PC-3 (cell line): ENCODE data around the gene B3GAT1. TPM values are rescaled to one million over a fixed set of nuclear protein-coding genes. Genes with fewer than 3 reads are reported as not detected.

Source experiments
- ATAC-seq: fragments of 200-7000 bp; cut with Tn5 transposase; 2 replicates; pipeline ENCODE4 v1.9.1; 2020; ENCODE audit warnings: mild to moderate bottlenecking, moderate library complexity
- BruUV-seq: library from RNA; stranded (reverse); fragments of 400-500 nt; replicated peaks from 2 replicates; lab custom pipeline; 2021; lab: Mats Ljungman, UMichigan
- CTCF ChIA-PET: fragments of 300-600 bp; sonication (Branson Sonifier 250); formaldehyde crosslinking; loops from one replicate; lab custom pipeline; 2022; ENCODE audit warnings: antibody characterized with exemption; lab: Charles Lee
- POLR2A ChIA-PET: fragments of 300-600 bp; sonication (Branson Sonifier 250); formaldehyde crosslinking; loops from one replicate; lab custom pipeline; 2022; ENCODE audit warnings: antibody characterized with exemption; ENCODE audit not compliant: unreplicated experiment; lab: Charles Lee
- DNase-seq: peaks from one replicate; pipeline ENCODE4 v3.0.0-alpha.2; 2015
- H2AFZ ChIP-seq: fragments of 300-600 bp; sonication (generic); 2 replicates; pipeline ENCODE4 v1.6.0; 2016; ENCODE audit warnings: antibody characterized with exemption, low read length
- H3F3A ChIP-seq: fragments of 300-600 bp; sonication (generic); one replicate; pipeline ENCODE4 v1.6.0; 2017; ENCODE audit warnings: antibody characterized with exemption, low read length, control low read depth, mild to moderate bottlenecking; ENCODE audit not compliant: unreplicated experiment
- H3K27ac ChIP-seq: fragments of 300-600 bp; sonication (generic); 2 replicates; pipeline ENCODE4 v1.5.1; 2016; ENCODE audit warnings: mild to moderate bottlenecking, low read length
- H3K27me3 ChIP-seq: fragments of 300-600 bp; sonication (generic); 2 replicates; pipeline ENCODE4 v1.6.1; 2016; ENCODE audit warnings: low read length, mixed read lengths
- H3K36me3 ChIP-seq: fragments of 300-600 bp; sonication (generic); 2 replicates; pipeline ENCODE4 v1.6.1; 2016; ENCODE audit warnings: low read depth, mixed run types, low read length, mixed read lengths
- H3K4me1 ChIP-seq: fragments of 300-600 bp; sonication (generic); 2 replicates; pipeline ENCODE4 v1.5.1; 2016; ENCODE audit warnings: low read length; ENCODE audit not compliant: insufficient read depth
- H3K4me2 ChIP-seq: fragments of 300-600 bp; sonication (generic); 2 replicates; pipeline ENCODE4 v1.6.0; 2016; ENCODE audit warnings: low read length
- H3K4me3 ChIP-seq: fragments of 300-600 bp; sonication (generic); 2 replicates; pipeline ENCODE4 v1.5.1; 2016; ENCODE audit warnings: mild to moderate bottlenecking, low read length, mixed read lengths
- H3K79me2 ChIP-seq: fragments of 300-600 bp; sonication (generic); 2 replicates; pipeline ENCODE4 v1.6.1; 2017; ENCODE audit warnings: low read length, mixed read lengths
- H3K9ac ChIP-seq: fragments of 300-600 bp; sonication (generic); 2 replicates; pipeline ENCODE4 v1.6.0; 2016; ENCODE audit warnings: mild to moderate bottlenecking, low read length
- H3K9me2 ChIP-seq: fragments of 300-600 bp; sonication (generic); replicated peaks from 2 replicates; pipeline ENCODE4 v1.6.1; 2016; ENCODE audit warnings: mixed run types, low read length, mixed read lengths
- H3K9me3 ChIP-seq: fragments of 300-600 bp; sonication (generic); 2 replicates; pipeline ENCODE4 v1.6.1; 2016; ENCODE audit warnings: low read length, mixed read lengths
- H4K20me1 ChIP-seq: fragments of 300-600 bp; sonication (generic); 2 replicates; pipeline ENCODE4 v1.6.1; 2016; ENCODE audit warnings: low read length, mixed read lengths
- EZH2 ChIP-seq: fragments of 300-600 bp; sonication (generic); IDR thresholded peaks from one replicate; pipeline ENCODE4 v1.6.1; 2017; ENCODE audit warnings: antibody characterized with exemption, mild to moderate bottlenecking, low read length; ENCODE audit not compliant: unreplicated experiment
- EZH2phosphoT487 ChIP-seq: fragments of 300-600 bp; sonication (generic); IDR thresholded peaks from 2 replicates; pipeline ENCODE4 v1.6.1; 2018; ENCODE audit warnings: mild to moderate bottlenecking, antibody characterized with exemption, low read length, borderline replicate concordance
- intact Hi-C: fragments of 100-400 bp; cut with micrococcal nuclease; formaldehyde crosslinking; loops from 2 replicates; pipeline ENCODE4 v1.9.0; 2023
- total RNA-seq: library from RNA; depleted of rRNA; stranded (reverse); fragments of >200 nt; gene quantifications from 2 replicates; pipeline ENCODE4 v1.2.3, GENCODE V29; 2014
- TF ChIP-seq, protein P1 (sequence below): fragments of 300-600 bp; sonication (generic); conservative IDR thresholded peaks from 2 replicates; pipeline ENCODE4 v1.5.1; 2017; ENCODE audit warnings: antibody characterized with exemption, low read depth, mild to moderate bottlenecking, low read length

Gene B3GAT1
- total RNA-seq, 1 experiment from 2014 or later, result not detected

DNA sequence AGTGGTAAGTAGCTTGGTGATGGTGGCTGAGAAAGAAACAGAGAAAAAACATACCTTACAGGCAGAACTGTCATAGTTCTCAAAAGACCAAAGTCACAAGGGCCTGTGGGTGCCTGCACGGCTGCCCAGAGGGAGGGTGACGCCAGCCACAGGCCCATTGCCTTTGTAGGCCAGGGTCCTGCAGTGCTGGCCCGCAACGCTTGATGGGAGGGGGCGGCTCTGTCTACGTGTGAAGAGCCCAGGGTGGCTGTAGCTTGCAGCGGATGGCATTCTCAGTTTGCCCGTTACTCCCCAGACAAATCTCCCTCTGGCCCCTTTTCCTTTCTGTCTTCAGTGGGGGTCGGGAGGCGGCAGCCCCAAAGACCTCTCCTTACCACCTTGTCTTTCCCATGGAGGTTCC, 24.7 kb upstream of the B3GAT1 start:
- CTCF ChIA-PET, result no interaction called here

DNA sequence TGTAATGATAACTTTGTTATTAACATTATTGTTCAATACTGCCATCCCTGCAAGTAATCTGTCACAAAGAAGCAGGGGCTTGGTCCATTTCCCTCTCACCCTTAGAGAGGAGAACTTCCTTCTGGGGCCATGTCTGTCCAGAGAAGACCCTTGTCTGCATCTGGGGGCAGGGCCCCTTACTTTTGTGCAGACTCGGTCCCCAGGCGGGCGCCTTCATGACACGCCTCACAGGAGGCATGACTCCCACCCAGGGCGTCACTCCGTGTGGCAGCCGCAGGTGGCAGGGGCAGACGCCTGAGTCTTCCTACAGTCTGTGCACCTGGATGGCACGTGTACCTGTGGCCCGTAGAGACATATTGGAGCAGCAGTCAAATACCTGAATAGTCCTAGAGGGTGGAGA, 21.8 kb upstream of the B3GAT1 start:
- ChIA-PET POLR2A (no interaction called here), CTCF (no interaction called here)
- no peaks in the 10 kb centered on the region for H3K9me2 ChIP-seq
- ATAC-seq (no peak), DNase-seq (no peak)
- H3K36me3 ChIP-seq, result no peaks in the 10 kb centered on the region
- no TSS peak for BruUV-seq
- no peaks in the 10 kb centered on the region for H3K4me1 ChIP-seq
- no peak for TF ChIP-seq EZH2
- TF ChIP-seq, protein P1, sequence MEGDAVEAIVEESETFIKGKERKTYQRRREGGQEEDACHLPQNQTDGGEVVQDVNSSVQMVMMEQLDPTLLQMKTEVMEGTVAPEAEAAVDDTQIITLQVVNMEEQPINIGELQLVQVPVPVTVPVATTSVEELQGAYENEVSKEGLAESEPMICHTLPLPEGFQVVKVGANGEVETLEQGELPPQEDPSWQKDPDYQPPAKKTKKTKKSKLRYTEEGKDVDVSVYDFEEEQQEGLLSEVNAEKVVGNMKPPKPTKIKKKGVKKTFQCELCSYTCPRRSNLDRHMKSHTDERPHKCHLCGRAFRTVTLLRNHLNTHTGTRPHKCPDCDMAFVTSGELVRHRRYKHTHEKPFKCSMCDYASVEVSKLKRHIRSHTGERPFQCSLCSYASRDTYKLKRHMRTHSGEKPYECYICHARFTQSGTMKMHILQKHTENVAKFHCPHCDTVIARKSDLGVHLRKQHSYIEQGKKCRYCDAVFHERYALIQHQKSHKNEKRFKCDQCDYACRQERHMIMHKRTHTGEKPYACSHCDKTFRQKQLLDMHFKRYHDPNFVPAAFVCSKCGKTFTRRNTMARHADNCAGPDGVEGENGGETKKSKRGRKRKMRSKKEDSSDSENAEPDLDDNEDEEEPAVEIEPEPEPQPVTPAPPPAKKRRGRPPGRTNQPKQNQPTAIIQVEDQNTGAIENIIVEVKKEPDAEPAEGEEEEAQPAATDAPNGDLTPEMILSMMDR, result no peak
- TF ChIP-seq EZH2phosphoT487, result no peak
- no peak overlapping the region for H3K27ac ChIP-seq
- H2AFZ ChIP-seq, result no peak overlapping the region
- peaks cover 43% of the 10 kb centered on the region for H3K27me3 ChIP-seq
- H3K4me2 ChIP-seq, result no peak overlapping the region
- H3K4me3 ChIP-seq, result no peak overlapping the region
- intact Hi-C loops, result no loop called here
- no peaks in the 10 kb centered on the region for H3F3A ChIP-seq
- H3K79me2 ChIP-seq, result no peaks in the 10 kb centered on the region
- H3K9ac ChIP-seq, result no peak overlapping the region
- no peaks in the 10 kb centered on the region for H4K20me1 ChIP-seq
- H3K9me3 ChIP-seq, result no peaks in the 10 kb centered on the region; the same call in 1 of the 2 replicates

More for the DNA sequence above, 24.7 kb upstream of the B3GAT1 start:
- ATAC-seq (no peak), DNase-seq (no peak)
- Histone ChIP-seq H3K36me3 (no peaks in the 10 kb centered on the region), H3K9me3 (no peaks in the 10 kb centered on the region; the same call in 1 of the 2 replicates), H3K27ac (no peak overlapping the region), H3K27me3 (peaks cover 31% of the 10 kb centered on the region), H3K4me3 (no peak overlapping the region), H3K9me2 (no peaks in the 10 kb centered on the region), H2AFZ (no peak overlapping the region), H4K20me1 (no peaks in the 10 kb centered on the region), H3K9ac (no peak overlapping the region), H3K4me1 (no peaks in the 10 kb centered on the region), H3K79me2 (no peaks in the 10 kb centered on the region), H3K4me2 (no peak overlapping the region), H3F3A (no peaks in the 10 kb centered on the region)
- POLR2A ChIA-PET, result no interaction called here
- TF ChIP-seq EZH2phosphoT487 (no peak), EZH2 (no peak)
- TF ChIP-seq, protein P1, result no peak
- BruUV-seq, result no TSS peak
- intact Hi-C loops, result no loop called here

DNA sequence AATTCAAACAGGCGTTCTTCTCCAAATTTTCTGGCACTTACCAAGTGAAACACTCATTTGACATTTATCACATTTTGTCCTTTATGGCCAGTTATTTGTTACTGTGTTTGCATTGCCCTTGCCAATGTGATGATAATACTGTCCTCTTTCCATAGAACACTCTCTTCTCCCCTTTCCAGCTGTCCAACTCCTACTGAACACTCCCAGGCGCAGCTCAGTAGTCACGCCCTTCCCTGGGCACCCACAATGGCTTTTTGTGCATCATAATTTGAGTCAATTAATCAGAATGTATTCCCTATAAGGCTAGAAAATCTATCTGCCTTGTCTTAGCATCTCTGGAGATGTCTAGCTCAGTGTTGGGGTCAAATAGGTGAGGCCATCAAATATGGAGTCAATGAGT, 21.2 kb upstream of the B3GAT1 start:
- Histone ChIP-seq H3K9ac (no peak overlapping the region), H3K79me2 (no peaks in the 10 kb centered on the region), H3K4me1 (no peaks in the 10 kb centered on the region), H4K20me1 (no peaks in the 10 kb centered on the region), H3K4me2 (no peak overlapping the region), H2AFZ (no peak overlapping the region), H3K27ac (no peak overlapping the region), H3K9me2 (no peaks in the 10 kb centered on the region), H3K36me3 (no peaks in the 10 kb centered on the region), H3F3A (no peaks in the 10 kb centered on the region), H3K27me3 (peaks cover 48% of the 10 kb centered on the region), H3K4me3 (no peak overlapping the region), H3K9me3 (no peaks in the 10 kb centered on the region; the same call in 1 of the 2 replicates)
- POLR2A ChIA-PET, result no interaction called here
- ATAC-seq (no peak), DNase-seq (no peak)
- BruUV-seq, result no TSS peak
- no peak for TF ChIP-seq EZH2phosphoT487
- TF ChIP-seq, protein P1, result no peak
- TF ChIP-seq EZH2, result no peak
- CTCF ChIA-PET, result no interaction called here
- intact Hi-C loops, result no loop called here
